Mesenchymal stem cell (in vitro differentiated cells and primary cell): ENCODE results near the gene ADAMTSL1.
A peak's percentile ranks its signal among the peaks of the same experiment; 100 is the strongest.

Experiments
- DNase-seq: peaks from one replicate; pipeline ENCODE4 v3.0.0-alpha.2; 2013
- H2AFZ ChIP-seq: one replicate; pipeline ENCODE4 v1.6.1; 2013; ENCODE audit warnings: low read depth, mild to moderate bottlenecking, control low read depth, inconsistent platforms, low read length, moderate library complexity
- H2AK5ac ChIP-seq: 2 replicates; pipeline ENCODE4 v1.6.1; 2013; ENCODE audit warnings: low read length, moderate library complexity, mild to moderate bottlenecking, inconsistent platforms; ENCODE audit not compliant: severe bottlenecking
- H2BK120ac ChIP-seq: one replicate; pipeline ENCODE4 v1.6.1; 2013; ENCODE audit warnings: low read depth, mild to moderate bottlenecking, inconsistent platforms, low read length, moderate library complexity
- H2BK12ac ChIP-seq, 2 experiments: one replicate each; pipeline ENCODE4 v1.6.1; 2013; ENCODE audit warnings: inconsistent platforms in 2 of 2, low read length in 2 of 2, mild to moderate bottlenecking in 2 of 2, moderate library complexity in 2 of 2, control low read depth in 1 of 2
- H2BK15ac ChIP-seq: one replicate; pipeline ENCODE4 v1.6.1; 2013; ENCODE audit warnings: mild to moderate bottlenecking, low read depth, inconsistent platforms; ENCODE audit not compliant: poor library complexity, severe bottlenecking
- H2BK5ac ChIP-seq: 2 replicates; pipeline ENCODE4 v1.6.1; 2013; ENCODE audit warnings: low read depth, mild to moderate bottlenecking, low read length, control low read depth, inconsistent platforms; ENCODE audit not compliant: poor library complexity, severe bottlenecking
- H3K14ac ChIP-seq, 2 experiments: one replicate each; pipeline ENCODE4 v1.6.1; 2013; ENCODE audit warnings: inconsistent platforms in 2 of 2, low read length in 2 of 2, control low read depth in 1 of 2, mild to moderate bottlenecking in 1 of 2, moderate library complexity in 1 of 2
- H3K18ac ChIP-seq, 2 experiments: one replicate each; pipeline ENCODE4 v1.6.1; 2013; ENCODE audit warnings: inconsistent platforms in 2 of 2, low read length in 2 of 2, control low read depth in 1 of 2, low read depth in 1 of 2, mild to moderate bottlenecking in 1 of 2
- H3K23ac ChIP-seq, 2 experiments: one replicate each; pipeline ENCODE4 v1.6.1; 2013; ENCODE audit warnings: inconsistent platforms in 2 of 2, low read length in 2 of 2, mild to moderate bottlenecking in 2 of 2, moderate library complexity in 2 of 2, control low read depth in 1 of 2
- H3K27ac ChIP-seq: 2 replicates; pipeline ENCODE4 v1.5.1; 2013; ENCODE audit warnings: mild to moderate bottlenecking, moderate library complexity, low read length, control low read depth, inconsistent platforms; ENCODE audit not compliant: poor library complexity, severe bottlenecking
- H3K27me3 ChIP-seq, 2 experiments: 2 replicates each; pipeline versions ENCODE4 v1.6.1 to v1.7.0; 2013; ENCODE audit warnings: low read length in 2 of 2, mild to moderate bottlenecking in 2 of 2, moderate library complexity in 2 of 2, control low read depth in 1 of 2, inconsistent platforms in 1 of 2; ENCODE audit not compliant: control insufficient read depth in 1 of 2, insufficient read depth in 1 of 2
- H3K36me3 ChIP-seq, 2 experiments: 2 replicates each; pipeline versions ENCODE4 v1.6.1 to v1.7.0; 2013; ENCODE audit warnings: low read length in 2 of 2, control low read depth in 1 of 2, inconsistent platforms in 1 of 2, low read depth in 1 of 2, mild to moderate bottlenecking in 1 of 2; ENCODE audit not compliant: insufficient read depth in 2 of 2, control insufficient read depth in 1 of 2
- H3K4ac ChIP-seq, 2 experiments: one replicate each; pipeline ENCODE4 v1.6.1; 2013; ENCODE audit warnings: inconsistent platforms in 2 of 2, low read length in 2 of 2, mild to moderate bottlenecking in 2 of 2, moderate library complexity in 2 of 2, control low read depth in 1 of 2, low read depth in 1 of 2
- H3K4me1 ChIP-seq: 2 replicates; pipeline ENCODE4 v1.6.1; 2013; ENCODE audit warnings: low read depth, low read length, control low read depth; ENCODE audit not compliant: control insufficient read depth, insufficient read depth
- H3K4me2 ChIP-seq: 2 replicates; pipeline ENCODE4 v1.6.1; 2013; ENCODE audit warnings: low read length, mild to moderate bottlenecking, inconsistent platforms; ENCODE audit not compliant: poor library complexity, severe bottlenecking
- H3K4me3 ChIP-seq, 2 experiments: 2 replicates each; pipeline versions ENCODE4 v1.5.1 to v1.7.0; 2013; ENCODE audit warnings: low read length in 2 of 2, mild to moderate bottlenecking in 2 of 2, control low read depth in 1 of 2, low read depth in 1 of 2; ENCODE audit not compliant: insufficient read depth in 1 of 2
- H3K79me1 ChIP-seq: replicated peaks from 2 replicates; pipeline ENCODE4 v1.6.1; 2013; ENCODE audit warnings: mild to moderate bottlenecking, control low read depth, low read length, inconsistent platforms; ENCODE audit not compliant: poor library complexity, severe bottlenecking
- H3K9ac ChIP-seq: 2 replicates; pipeline ENCODE4 v1.7.0; 2013; ENCODE audit warnings: mild to moderate bottlenecking, low read length, moderate library complexity
- H3K9me3 ChIP-seq: 2 replicates; pipeline ENCODE4 v1.7.0; 2013; ENCODE audit warnings: mild to moderate bottlenecking, low read length; ENCODE audit not compliant: control insufficient read depth
- H4K8ac ChIP-seq: one replicate; pipeline ENCODE4 v1.6.1; 2013; ENCODE audit warnings: inconsistent platforms, mild to moderate bottlenecking, low read length, moderate library complexity
- H4K91ac ChIP-seq: one replicate; pipeline ENCODE4 v1.6.1; 2013; ENCODE audit warnings: mild to moderate bottlenecking, low read length, inconsistent platforms
- WGBS: methylation state at CpG from one replicate; pipeline ENCODE4 v1.1.7; 2013; ENCODE audit warnings: mixed read lengths; 5-methylcytosine and 5-hydroxymethylcytosine counted together

ADAMTSL1 gene

GRCh38 chr9:18825656-18826170, 351.8 kb downstream of the ADAMTSL1 start:
- H3K27ac ChIP-seq = no peak overlapping the region
- H3K4ac ChIP-seq = no peak overlapping the region
- peaks cover 3% of the 10 kb centered on the region for H3K4me1 ChIP-seq
- H4K8ac ChIP-seq = no peak overlapping the region
- no peak overlapping the region for H4K91ac ChIP-seq
- H3K9me3 ChIP-seq = no peaks in the 10 kb centered on the region
- no peak overlapping the region for H2AFZ ChIP-seq
- no peak overlapping the region for H2BK120ac ChIP-seq
- DNase-seq = peak; percentile 32
- H3K9ac ChIP-seq = no peak overlapping the region
- H3K36me3 ChIP-seq = peaks cover 0 to 91% of the 10 kb centered on the region in 2 experiments
- H3K4me3 ChIP-seq = no peak overlapping the region
- no peak overlapping the region for H3K18ac ChIP-seq
- H2BK12ac ChIP-seq = no peak overlapping the region
- WGBS = 78% methylated on average over 2 of the region's 3 CpGs
- H3K27me3 ChIP-seq = no peaks in the 10 kb centered on the region
- no peak overlapping the region for H3K23ac ChIP-seq
- no peak overlapping the region for H3K14ac ChIP-seq
- H2AK5ac ChIP-seq = no peak overlapping the region
- H2BK5ac ChIP-seq = no peak overlapping the region
- H3K79me1 ChIP-seq = no peaks in the 10 kb centered on the region
- no peak overlapping the region for H2BK15ac ChIP-seq
- no peak overlapping the region for H3K4me2 ChIP-seq

- no peak overlapping the region for H3K4me3 ChIP-seq
- peak overlapping the region in 1 of 2 experiments; percentile 16 for H3K18ac ChIP-seq
- H2BK15ac ChIP-seq = no peak overlapping the region
- H3K9me3 ChIP-seq = no peaks in the 10 kb centered on the region
- no peak overlapping the region for H2AFZ ChIP-seq
- H3K4ac ChIP-seq = no peak overlapping the region
- no peaks in the 10 kb centered on the region for H3K27me3 ChIP-seq
- no peak overlapping the region for H2AK5ac ChIP-seq
- H3K4me2 ChIP-seq = no peak overlapping the region
- no peak overlapping the region for H3K9ac ChIP-seq
- peaks cover 3% of the 10 kb centered on the region for H3K4me1 ChIP-seq
- H3K27ac ChIP-seq = no peak overlapping the region
- no peak overlapping the region for H2BK5ac ChIP-seq
- H2BK12ac ChIP-seq = no peak overlapping the region
- WGBS = 88% methylated on average over 6 of the region's 6 CpGs
- no peak overlapping the region for H4K91ac ChIP-seq
- H2BK120ac ChIP-seq = no peak overlapping the region
- H3K14ac ChIP-seq = no peak overlapping the region
- no peak overlapping the region for H3K23ac ChIP-seq
- peaks cover 0 to 91% of the 10 kb centered on the region in 2 experiments for H3K36me3 ChIP-seq
- DNase-seq = no peak
- H3K79me1 ChIP-seq = no peaks in the 10 kb centered on the region
- H4K8ac ChIP-seq = no peak overlapping the region
These were observed 352.3 kb downstream of the ADAMTSL1 start for GRCh38 chr9:18826248-18826647.

GRCh38 chr9:18829066-18829465, 355.1 kb downstream of the ADAMTSL1 start:
- Histone ChIP-seq H2AFZ (no peak overlapping the region), H3K79me1 (no peaks in the 10 kb centered on the region), H3K14ac (no peak overlapping the region), H4K8ac (no peak overlapping the region), H3K27me3 (no peaks in the 10 kb centered on the region), H2BK12ac (no peak overlapping the region), H4K91ac (no peak overlapping the region), H3K27ac (no peak overlapping the region), H3K9ac (no peak overlapping the region), H2BK15ac (no peak overlapping the region), H3K36me3 (peaks cover 0 to 90% of the 10 kb centered on the region in 2 experiments), H3K4me2 (no peak overlapping the region), H3K9me3 (no peaks in the 10 kb centered on the region), H3K4me1 (peaks cover 3% of the 10 kb centered on the region), H2BK5ac (no peak overlapping the region), H3K4me3 (no peak overlapping the region), H2BK120ac (no peak overlapping the region), H3K18ac (no peak overlapping the region), H2AK5ac (no peak overlapping the region), H3K4ac (no peak overlapping the region), H3K23ac (no peak overlapping the region)
- no peak for DNase-seq
- 100% methylated on average over 3 of the region's 3 CpGs for WGBS

- Histone ChIP-seq H2AFZ (no peak overlapping the region), H2BK15ac (no peak overlapping the region), H2BK5ac (no peak overlapping the region), H3K79me1 (no peaks in the 10 kb centered on the region), H3K9ac (no peak overlapping the region), H3K27ac (no peak overlapping the region), H3K18ac (no peak overlapping the region), H3K23ac (no peak overlapping the region), H2AK5ac (no peak overlapping the region), H2BK12ac (no peak overlapping the region), H4K91ac (no peak overlapping the region), H3K36me3 (peaks cover 0 to 92% of the 10 kb centered on the region in 2 experiments), H3K9me3 (no peaks in the 10 kb centered on the region), H3K4ac (no peak overlapping the region), H4K8ac (peak overlapping the region; percentile 32), H3K4me1 (peaks cover 3% of the 10 kb centered on the region), H3K4me3 (no peak overlapping the region), H3K27me3 (no peaks in the 10 kb centered on the region), H3K14ac (no peak overlapping the region), H3K4me2 (no peak overlapping the region), H2BK120ac (no peak overlapping the region)
- WGBS = 82% methylated on average over 5 of the region's 5 CpGs
- no peak for DNase-seq
These were observed 355.9 kb downstream of the ADAMTSL1 start for GRCh38 chr9:18829873-18830272.
